GM12878 (cell line): ENCODE results near the gene FASTKD2. TPM values are rescaled to one million over a fixed set of nuclear protein-coding genes. Genes with fewer than 3 reads are reported as not detected.

Source experiments
- ATAC-seq: fragments of 200-7000 bp; cut with Tn5 transposase; 3 replicates; pipeline ENCODE4 v1.9.1; 2020; ENCODE audit warnings: mild to moderate bottlenecking, moderate library complexity
- BruUV-seq: library from RNA; stranded (reverse); fragments of 400-500 nt; replicated peaks from 2 replicates; lab custom pipeline; 2021; lab: Mats Ljungman, UMichigan
- CTCF ChIA-PET: fragments of 300-600 bp; sonication (Branson Sonifier 250); formaldehyde crosslinking; extraction: SDS; loops from one replicate; lab custom pipeline; 2021; ENCODE audit warnings: inconsistent platforms; lab: Yijun Ruan, JAX
- POLR2A ChIA-PET: fragments of 350-600 bp; formaldehyde crosslinking; extraction: SDS; loops from one replicate; lab custom pipeline; 2021; ENCODE audit warnings: inconsistent platforms; lab: Charles Lee
- RAD21 ChIA-PET: fragments of 300-600 bp; sonication (Branson Sonifier 250); formaldehyde crosslinking; loops from one replicate; lab custom pipeline; 2023; ENCODE audit warnings: antibody characterized with exemption; ENCODE audit not compliant: unreplicated experiment; lab: Charles Lee
- SMC1A ChIA-PET: fragments of 300-600 bp; sonication (Branson Sonifier 250); formaldehyde crosslinking; loops from one replicate; lab custom pipeline; 2023; ENCODE audit not compliant: unreplicated experiment, uncharacterized antibody; lab: Charles Lee
- DNase-seq: peaks from one replicate; pipeline ENCODE4 v3.0.0-alpha.2; 2011; ENCODE audit warnings: low read depth, low spot score
- FAIRE-seq: peaks from 3 replicates; lab custom pipeline; 2011; peaks lifted over from hg19 to GRCh38; lab: Jason Lieb, UNC
- H2AFZ ChIP-seq: 2 replicates; pipeline ENCODE4 v1.6.0; 2011; ENCODE audit warnings: low read depth, low read length, control low read depth; ENCODE audit not compliant: control insufficient read depth
- H3K27ac ChIP-seq: 2 replicates; pipeline ENCODE4 v1.5.1; 2011; ENCODE audit warnings: control low read depth; ENCODE audit not compliant: control insufficient read depth, insufficient read depth
- H3K27me3 ChIP-seq, 2 experiments: replicated peaks in 1 of 2; 2 replicates each; pipeline versions ENCODE4 v1.6.0 to v1.6.1; 2011; ENCODE audit warnings: low read length in 1 of 2; ENCODE audit not compliant: control insufficient read depth in 2 of 2, insufficient read depth in 2 of 2
- H3K36me3 ChIP-seq, 2 experiments: 2 replicates each; pipeline ENCODE4 v1.5.1; 2011; ENCODE audit warnings: low read length in 1 of 2; ENCODE audit not compliant: control insufficient read depth in 2 of 2, insufficient read depth in 2 of 2
- H3K4me1 ChIP-seq: 2 replicates; pipeline ENCODE4 v1.6.1; 2011; ENCODE audit warnings: mild to moderate bottlenecking, low read length, moderate library complexity, mixed read lengths; ENCODE audit not compliant: control insufficient read depth, insufficient read depth
- H3K4me2 ChIP-seq: 2 replicates; pipeline ENCODE4 v1.6.0; 2011; ENCODE audit warnings: control low read depth; ENCODE audit not compliant: control insufficient read depth, insufficient read depth
- H3K4me3 ChIP-seq: fragments of 200-600 bp; sonication (generic); 2 replicates; pipeline ENCODE4 v1.5.1; 2016
- H3K79me2 ChIP-seq: 2 replicates; pipeline ENCODE4 v1.6.0; 2011; ENCODE audit warnings: low read length; ENCODE audit not compliant: control insufficient read depth, insufficient read depth
- H3K9ac ChIP-seq: 2 replicates; pipeline ENCODE4 v1.8.0; 2011; ENCODE audit warnings: low read length, control low read depth, mixed read lengths; ENCODE audit not compliant: control insufficient read depth, insufficient read depth
- H3K9me3 ChIP-seq: replicated peaks from 3 replicates; pipeline ENCODE4 v1.5.1; 2011; ENCODE audit warnings: mild to moderate bottlenecking, low read length; ENCODE audit not compliant: control insufficient read depth, insufficient read depth
- H4K20me1 ChIP-seq: 2 replicates; pipeline ENCODE4 v1.6.0; 2011; ENCODE audit not compliant: control insufficient read depth, insufficient read depth
- CBFB ChIP-seq: IDR thresholded peaks from 2 replicates; pipeline ENCODE4 v1.6.1; 2016; ENCODE audit warnings: antibody characterized with exemption, low read depth
- MTA2 ChIP-seq: fragments of 450-650 bp; IDR thresholded peaks from 2 replicates; pipeline ENCODE4 v1.6.1; 2016; ENCODE audit warnings: low read depth, mild to moderate bottlenecking, moderate library complexity
- NR2F1 ChIP-seq: fragments of 450-650 bp; conservative IDR thresholded peaks from 2 replicates; pipeline ENCODE4 v1.6.1; 2017; ENCODE audit warnings: mild to moderate bottlenecking
- POU2F2 ChIP-seq: IDR thresholded peaks from 3 replicates; pipeline ENCODE4 v1.6.1; 2011; ENCODE audit warnings: low read depth, mild to moderate bottlenecking, low read length, borderline replicate concordance
- RAD21 ChIP-seq: IDR thresholded peaks from 2 replicates; pipeline ENCODE4 v1.6.1; 2011; ENCODE audit warnings: mild to moderate bottlenecking, low read depth, low read length, moderate library complexity; ENCODE audit not compliant: insufficient read depth
- RCOR1 ChIP-seq: conservative IDR thresholded peaks from 2 replicates; pipeline ENCODE4 v1.6.1; 2012; ENCODE audit warnings: low read depth, low read length, improper control_type of control experiment
- SMC3 ChIP-seq: IDR thresholded peaks from 2 replicates; pipeline ENCODE4 v1.6.1; 2011; ENCODE audit warnings: low read length, improper control_type of control experiment, borderline replicate concordance
- SRF ChIP-seq, 2 experiments: IDR thresholded peaks; 2 replicates each; pipeline ENCODE4 v1.6.1; 2011; ENCODE audit warnings: low read depth in 2 of 2, low read length in 2 of 2, mild to moderate bottlenecking in 1 of 2, moderate library complexity in 1 of 2
- YY1 ChIP-seq: IDR thresholded peaks from 2 replicates; pipeline ENCODE4 v1.6.1; 2011; ENCODE audit warnings: low read depth, mild to moderate bottlenecking, low read length
- WGBS: methylation state at CpG from one replicate; pipeline ENCODE4 v1.1.6; 2016; ENCODE audit warnings: low lambda C conversion rate; ENCODE audit not compliant: insufficient replicate concordance, insufficient coverage; ENCODE audit errors: missing lambda C conversion rate; 5-methylcytosine and 5-hydroxymethylcytosine counted together
- in situ Hi-C: fragments of 300-500 bp; cut with MboI; formaldehyde crosslinking; loops from 9 replicates; pipeline ENCODE4 v1.14.3; 2018; ENCODE audit warnings: mixed read lengths
- intact Hi-C: fragments of 100-400 bp; cut with micrococcal nuclease; formaldehyde crosslinking; loops from one replicate; pipeline ENCODE4 v1.14.2; 2022; ENCODE audit not compliant: unreplicated experiment
- polyA plus RNA-seq, 11 experiments: library from polyadenylated mRNA; depleted of rRNA in 4 of 11; unstranded in 6 of 11; stranded (reverse) in 5 of 11; fragments of >200 nt; fragmentation: Nextera tagmentation in 4 of 11; fragmentation: Illumina TruSeq in 1 of 11; extraction: Ambion mirVana in 4 of 11; extraction: Trizol in 1 of 11; gene quantifications; 1 replicate in 1 of 11; 2 replicates in 10 of 11; pipeline versions ENCODE4 v1.2.1 to v1.2.3, GENCODE V29; 2011 to 2016; ENCODE audit warnings: inconsistent platforms in 2 of 11, missing spikeins in 2 of 11, low read depth in 1 of 11
- total RNA-seq, 4 experiments: library from RNA; depleted of rRNA in 3 of 4; stranded (reverse); fragments of >200 nt in 3 of 4; fragmentation: Illumina TruSeq in 1 of 4; extraction: Trizol in 1 of 4; gene quantifications; 2 replicates each; pipeline versions ENCODE4 v1.2.1 to v1.2.3, GENCODE V29; 2013 to 2021
- TF ChIP-seq, protein P1 (sequence below): fragments of 450-650 bp; formaldehyde crosslinking; IDR thresholded peaks from 2 replicates; pipeline ENCODE4 v1.5.0; 2022; ENCODE audit warnings: mild to moderate bottlenecking, missing genetic modification characterization
- TF ChIP-seq, protein P2 (sequence below): fragments of 450-650 bp; IDR thresholded peaks from 2 replicates; pipeline ENCODE4 v1.6.1; 2017; ENCODE audit warnings: mild to moderate bottlenecking
- TF ChIP-seq, protein P3 (sequence below), 3 experiments: IDR thresholded peaks in 2 of 3; conservative IDR thresholded peaks in 1 of 3; 2 replicates each; pipeline ENCODE4 v1.5.1; 2011; ENCODE audit warnings: low read depth in 3 of 3, low read length in 3 of 3, mild to moderate bottlenecking in 3 of 3, control low read depth in 2 of 3, moderate library complexity in 2 of 3, inconsistent platforms in 1 of 3, mixed read lengths in 1 of 3; ENCODE audit not compliant: control insufficient read depth in 2 of 3, insufficient read depth in 1 of 3; ENCODE audit errors: extremely low read depth in 1 of 3
- TF ChIP-seq, protein P4 (sequence below): IDR thresholded peaks from 2 replicates; pipeline ENCODE4 v1.6.1; 2011; ENCODE audit warnings: borderline replicate concordance, low read depth, mild to moderate bottlenecking, moderate library complexity, mixed read lengths, low read length; ENCODE audit not compliant: insufficient read depth; ENCODE audit errors: extremely low read length

The FASTKD2 gene
- total and polyA plus RNA-seq, 10 of the 15 experiments (the other 5 are each of a cell fraction or from before 2014, with no cell fraction given): 32.1 to 115 (median 52.3) TPM

DNA sequence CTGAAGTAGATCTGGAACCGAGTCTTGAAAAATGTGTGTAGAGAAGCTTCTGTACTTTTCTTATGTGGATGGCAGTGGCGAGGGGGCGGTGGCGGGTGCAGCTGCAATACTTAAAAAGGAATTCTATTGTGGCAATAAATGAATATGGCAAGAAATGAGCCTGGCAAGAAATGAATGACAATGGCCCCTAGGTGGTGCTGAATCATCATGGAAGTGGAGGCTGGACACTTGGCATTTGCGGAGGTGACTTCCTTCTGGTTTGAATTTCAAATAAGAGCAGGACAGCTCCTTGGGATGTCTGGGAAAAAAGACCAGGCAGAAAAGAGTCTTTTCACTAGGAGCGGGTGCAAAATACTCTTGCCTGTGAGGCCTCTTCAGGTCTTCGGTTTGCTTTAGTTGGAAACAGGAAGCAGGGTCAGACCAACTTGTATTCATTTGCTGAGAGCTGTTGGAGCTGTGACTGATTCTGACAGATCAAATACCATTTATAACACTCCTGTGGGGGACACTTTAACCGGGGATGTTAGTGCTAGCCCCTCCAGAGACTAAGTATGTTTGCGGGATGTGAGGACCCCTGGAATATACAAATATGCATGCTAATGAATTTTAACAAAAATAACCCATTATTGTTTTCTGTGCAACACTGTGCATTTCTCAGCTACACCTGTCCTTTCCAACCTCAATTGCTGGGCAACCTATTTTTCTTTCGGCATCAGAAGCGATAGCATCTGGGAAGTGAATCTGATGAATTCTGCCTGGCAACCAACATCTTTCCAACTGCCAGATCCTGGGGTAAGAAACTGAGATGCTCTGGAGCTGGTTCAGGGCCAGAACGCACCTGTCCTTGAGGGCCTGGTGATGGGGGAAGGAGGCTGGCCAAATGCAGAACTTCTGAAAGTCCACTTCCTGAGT lies 35.4 kb downstream of the FASTKD2 start:
- no peak overlapping the region for H3K4me2 ChIP-seq
- no peak for DNase-seq
- no peaks in the 10 kb centered on the region for H3K36me3 ChIP-seq
- 47% methylated on average over 12 of the region's 12 CpGs for WGBS
- ATAC-seq: peak; percentile 85
- H2AFZ ChIP-seq: peak overlapping the region; percentile 42
- intact Hi-C loops: loop anchor here (1.0 to 10.0 kb wide), 4 partner anchors 189 to 675 kb away; no protein-coding TSS in a partner anchor
- H3K9ac ChIP-seq: no peak overlapping the region
- SMC1A ChIA-PET: interaction anchor here (0.6 to 3.2 kb wide), 20 partner anchors 9 to 680 kb away, joined by 3 to 24 read pairs (median 3); partner anchors contain the start of genes FASTKD2 and MDH1B
- RAD21 ChIA-PET: interaction anchor here (0.7 to 4.4 kb wide), 12 partner anchors 31 to 672 kb away, joined by 3 to 34 read pairs (median 4); no protein-coding TSS in a partner anchor
- CTCF ChIA-PET: interaction anchor here (0.6 to 4.0 kb wide), 26 partner anchors 9 to 750 kb away, joined by 3 to 44 read pairs (median 3); partner anchors contain the start of genes FASTKD2 and MDH1B
- in situ Hi-C loops: no loop called here
- H3K27me3 ChIP-seq: no peaks in the 10 kb centered on the region
- no peak overlapping the region for H3K4me3 ChIP-seq
- H3K27ac ChIP-seq: no peak overlapping the region
- POLR2A ChIA-PET: interaction anchor here (0.6 to 0.9 kb wide), 2 partner anchors 525 to 673 kb away, joined by 3 read pairs; no protein-coding TSS in a partner anchor
- no TSS peak for BruUV-seq
- no peaks in the 10 kb centered on the region for H3K9me3 ChIP-seq
- no peaks in the 10 kb centered on the region for H4K20me1 ChIP-seq
- peaks cover 3% of the 10 kb centered on the region for H3K4me1 ChIP-seq
- H3K79me2 ChIP-seq: no peaks in the 10 kb centered on the region
- FAIRE-seq: peak; percentile 7
- no peak for TF ChIP-seq NR2F1
- TF ChIP-seq, protein P1, sequence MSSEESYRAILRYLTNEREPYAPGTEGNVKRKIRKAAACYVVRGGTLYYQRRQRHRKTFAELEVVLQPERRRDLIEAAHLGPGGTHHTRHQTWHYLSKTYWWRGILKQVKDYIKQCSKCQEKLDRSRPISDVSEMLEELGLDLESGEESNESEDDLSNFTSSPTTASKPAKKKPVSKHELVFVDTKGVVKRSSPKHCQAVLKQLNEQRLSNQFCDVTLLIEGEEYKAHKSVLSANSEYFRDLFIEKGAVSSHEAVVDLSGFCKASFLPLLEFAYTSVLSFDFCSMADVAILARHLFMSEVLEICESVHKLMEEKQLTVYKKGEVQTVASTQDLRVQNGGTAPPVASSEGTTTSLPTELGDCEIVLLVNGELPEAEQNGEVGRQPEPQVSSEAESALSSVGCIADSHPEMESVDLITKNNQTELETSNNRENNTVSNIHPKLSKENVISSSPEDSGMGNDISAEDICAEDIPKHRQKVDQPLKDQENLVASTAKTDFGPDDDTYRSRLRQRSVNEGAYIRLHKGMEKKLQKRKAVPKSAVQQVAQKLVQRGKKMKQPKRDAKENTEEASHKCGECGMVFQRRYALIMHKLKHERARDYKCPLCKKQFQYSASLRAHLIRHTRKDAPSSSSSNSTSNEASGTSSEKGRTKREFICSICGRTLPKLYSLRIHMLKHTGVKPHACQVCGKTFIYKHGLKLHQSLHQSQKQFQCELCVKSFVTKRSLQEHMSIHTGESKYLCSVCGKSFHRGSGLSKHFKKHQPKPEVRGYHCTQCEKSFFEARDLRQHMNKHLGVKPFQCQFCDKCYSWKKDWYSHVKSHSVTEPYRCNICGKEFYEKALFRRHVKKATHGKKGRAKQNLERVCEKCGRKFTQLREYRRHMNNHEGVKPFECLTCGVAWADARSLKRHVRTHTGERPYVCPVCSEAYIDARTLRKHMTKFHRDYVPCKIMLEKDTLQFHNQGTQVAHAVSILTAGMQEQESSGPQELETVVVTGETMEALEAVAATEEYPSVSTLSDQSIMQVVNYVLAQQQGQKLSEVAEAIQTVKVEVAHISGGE (CRISPR knock-in tag): no peak
- TF ChIP-seq, protein P2, sequence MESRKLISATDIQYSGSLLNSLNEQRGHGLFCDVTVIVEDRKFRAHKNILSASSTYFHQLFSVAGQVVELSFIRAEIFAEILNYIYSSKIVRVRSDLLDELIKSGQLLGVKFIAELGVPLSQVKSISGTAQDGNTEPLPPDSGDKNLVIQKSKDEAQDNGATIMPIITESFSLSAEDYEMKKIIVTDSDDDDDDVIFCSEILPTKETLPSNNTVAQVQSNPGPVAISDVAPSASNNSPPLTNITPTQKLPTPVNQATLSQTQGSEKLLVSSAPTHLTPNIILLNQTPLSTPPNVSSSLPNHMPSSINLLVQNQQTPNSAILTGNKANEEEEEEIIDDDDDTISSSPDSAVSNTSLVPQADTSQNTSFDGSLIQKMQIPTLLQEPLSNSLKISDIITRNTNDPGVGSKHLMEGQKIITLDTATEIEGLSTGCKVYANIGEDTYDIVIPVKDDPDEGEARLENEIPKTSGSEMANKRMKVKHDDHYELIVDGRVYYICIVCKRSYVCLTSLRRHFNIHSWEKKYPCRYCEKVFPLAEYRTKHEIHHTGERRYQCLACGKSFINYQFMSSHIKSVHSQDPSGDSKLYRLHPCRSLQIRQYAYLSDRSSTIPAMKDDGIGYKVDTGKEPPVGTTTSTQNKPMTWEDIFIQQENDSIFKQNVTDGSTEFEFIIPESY: no peak
- peak; percentile 61; the same call in 1 of the 2 replicates for TF ChIP-seq SMC3
- TF ChIP-seq YY1: peak; percentile 49; the same call in 1 of the 2 replicates
- no peak for TF ChIP-seq RCOR1
- TF ChIP-seq POU2F2: no peak
- no peak for TF ChIP-seq MTA2
- no peak for TF ChIP-seq SRF (IDR thresholded peaks at IDR 0.05; ENCODE audit: low read depth in 2 of 2, low read length in 2 of 2)
- no peak for TF ChIP-seq CBFB
- TF ChIP-seq, protein P3, sequence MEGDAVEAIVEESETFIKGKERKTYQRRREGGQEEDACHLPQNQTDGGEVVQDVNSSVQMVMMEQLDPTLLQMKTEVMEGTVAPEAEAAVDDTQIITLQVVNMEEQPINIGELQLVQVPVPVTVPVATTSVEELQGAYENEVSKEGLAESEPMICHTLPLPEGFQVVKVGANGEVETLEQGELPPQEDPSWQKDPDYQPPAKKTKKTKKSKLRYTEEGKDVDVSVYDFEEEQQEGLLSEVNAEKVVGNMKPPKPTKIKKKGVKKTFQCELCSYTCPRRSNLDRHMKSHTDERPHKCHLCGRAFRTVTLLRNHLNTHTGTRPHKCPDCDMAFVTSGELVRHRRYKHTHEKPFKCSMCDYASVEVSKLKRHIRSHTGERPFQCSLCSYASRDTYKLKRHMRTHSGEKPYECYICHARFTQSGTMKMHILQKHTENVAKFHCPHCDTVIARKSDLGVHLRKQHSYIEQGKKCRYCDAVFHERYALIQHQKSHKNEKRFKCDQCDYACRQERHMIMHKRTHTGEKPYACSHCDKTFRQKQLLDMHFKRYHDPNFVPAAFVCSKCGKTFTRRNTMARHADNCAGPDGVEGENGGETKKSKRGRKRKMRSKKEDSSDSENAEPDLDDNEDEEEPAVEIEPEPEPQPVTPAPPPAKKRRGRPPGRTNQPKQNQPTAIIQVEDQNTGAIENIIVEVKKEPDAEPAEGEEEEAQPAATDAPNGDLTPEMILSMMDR (IDR thresholded peaks at IDR 0.05 in 2 of 3, conservative IDR thresholded peaks at IDR 0.05 in 1 of 3; ENCODE audit: control insufficient read depth in 2 of 3, extremely low read depth in 1 of 3, insufficient read depth in 1 of 3, low read depth in 3 of 3, low read length in 3 of 3): peak; percentile 55 to 80 (median 71); a peak in 5 of 6 replicates
- TF ChIP-seq, protein P4, sequence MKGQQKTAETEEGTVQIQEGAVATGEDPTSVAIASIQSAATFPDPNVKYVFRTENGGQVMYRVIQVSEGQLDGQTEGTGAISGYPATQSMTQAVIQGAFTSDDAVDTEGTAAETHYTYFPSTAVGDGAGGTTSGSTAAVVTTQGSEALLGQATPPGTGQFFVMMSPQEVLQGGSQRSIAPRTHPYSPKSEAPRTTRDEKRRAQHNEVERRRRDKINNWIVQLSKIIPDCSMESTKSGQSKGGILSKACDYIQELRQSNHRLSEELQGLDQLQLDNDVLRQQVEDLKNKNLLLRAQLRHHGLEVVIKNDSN: no peak
- TF ChIP-seq RAD21: peak; percentile 90
